Activated B cell treated with CpG ODN at 0.5 μM for 24 hours (primary cell): ENCODE measurements around the gene PIP5KL1. TPM values are rescaled to one million over a fixed set of nuclear protein-coding genes. Genes with fewer than 3 reads are reported as not detected.
A peak's percentile ranks its signal among the peaks of the same experiment; 100 is the strongest.

Experiments
- ATAC-seq: fragments of 200-7000 bp; cut with Tn5 transposase; one replicate; pipeline ENCODE4 v1.10.0; 2021; ENCODE audit warnings: low read depth, mild to moderate bottlenecking, moderate library complexity
- CTCF ChIA-PET: fragments of 350-600 bp; sonication (Branson Sonifier 250); formaldehyde crosslinking; loops from one replicate; lab custom pipeline; 2021; ENCODE audit warnings: antibody characterized with exemption; lab: Charles Lee
- POLR2A ChIA-PET: fragments of 350-600 bp; sonication (Branson Sonifier 250); formaldehyde crosslinking; loops from one replicate; lab custom pipeline; 2021; ENCODE audit warnings: antibody characterized with exemption; lab: Charles Lee
- DNase-seq: peaks from one replicate; pipeline ENCODE4 v3.0.0; 2022
- H3K27ac Mint-ChIP-seq: one replicate; pipeline ENCODE4 v1.8.0; 2020; ENCODE audit warnings: mixed read lengths
- H3K27me3 Mint-ChIP-seq: one replicate; pipeline ENCODE4 v1.8.0; 2021; ENCODE audit warnings: mixed read lengths
- H3K36me3 Mint-ChIP-seq: one replicate; pipeline ENCODE4 v1.8.0; 2021; ENCODE audit warnings: low read depth, mixed read lengths
- H3K4me1 Mint-ChIP-seq: one replicate; pipeline ENCODE4 v1.8.0; 2021; ENCODE audit warnings: mixed read lengths
- H3K4me3 Mint-ChIP-seq: one replicate; pipeline ENCODE4 v1.8.0; 2020; ENCODE audit warnings: mild to moderate bottlenecking, mixed read lengths
- H3K9me3 Mint-ChIP-seq: one replicate; pipeline ENCODE4 v1.8.0; 2020; ENCODE audit warnings: mixed read lengths
- CTCF ChIP-seq: fragments of 200-600 bp; IDR thresholded peaks from one replicate; pipeline ENCODE4 v1.8.0; 2022; ENCODE audit warnings: antibody characterized with exemption, mild to moderate bottlenecking
- intact Hi-C: fragments of 100-400 bp; cut with micrococcal nuclease; formaldehyde crosslinking; loops from one replicate; pipeline ENCODE4 v1.15.1; 2024
- total RNA-seq: library from RNA; stranded (reverse); gene quantifications from 2 replicates; pipeline ENCODE4 v1.2.3, GENCODE V29; 2022

PIP5KL1 gene
- total RNA-seq, 1 donor from 2014 or later = 1.8 TPM

DNA sequence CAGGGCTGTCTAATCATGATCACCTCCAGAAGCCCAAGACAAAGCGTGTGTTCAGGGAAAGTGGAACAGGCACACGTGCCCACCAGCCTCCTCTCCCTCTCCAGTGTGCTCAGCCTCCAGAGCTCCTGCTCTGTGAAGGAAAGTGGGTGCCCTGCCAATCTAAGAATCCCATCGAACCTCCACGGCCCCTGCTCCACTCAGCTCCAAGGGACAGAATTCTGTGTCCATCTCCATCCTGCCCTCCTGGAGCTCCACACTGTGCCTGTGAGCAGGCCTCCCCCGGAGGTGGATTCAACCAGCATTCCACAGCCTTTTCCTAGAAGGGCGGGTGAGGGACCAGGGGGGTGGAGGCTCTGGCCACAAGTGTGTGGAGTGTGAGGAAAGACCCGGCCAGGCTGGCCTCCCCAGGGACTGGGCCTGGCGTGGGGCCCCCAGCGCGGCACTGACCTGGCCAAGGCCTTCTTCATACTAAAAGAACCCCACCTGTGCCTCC, 44.2 kb upstream of the PIP5KL1 start:
- no peak for TF ChIP-seq CTCF
- peak overlapping the region; percentile 97 for H3K27ac Mint-ChIP-seq
- ATAC-seq (no peak), DNase-seq (no peak)
- intact Hi-C loops = no loop called here
- no peaks in the 10 kb centered on the region for H3K27me3 Mint-ChIP-seq
- ChIA-PET CTCF (interaction anchor here (1.2 to 2.9 kb wide), 3 partner anchors 32 to 60 kb away, joined by 4 to 11 read pairs (median 7); no protein-coding TSS in a partner anchor), POLR2A (interaction anchor here (1.2 kb wide), 1 partner anchor 9 kb away, joined by 4 read pairs; no protein-coding TSS in a partner anchor)
- H3K36me3 Mint-ChIP-seq = peaks cover 17% of the 10 kb centered on the region
- no peaks in the 10 kb centered on the region for H3K9me3 Mint-ChIP-seq
- peaks cover 93% of the 10 kb centered on the region for H3K4me1 Mint-ChIP-seq
- peak overlapping the region; percentile 57 for H3K4me3 Mint-ChIP-seq

GRCh38 chr9:127974001-127974768, 43.6 kb upstream of the PIP5KL1 start:
- Mint-ChIP-seq H3K4me3 (peak overlapping the region; percentile 57), H3K4me1 (peaks cover 96% of the 10 kb centered on the region), H3K9me3 (no peaks in the 10 kb centered on the region), H3K27me3 (no peaks in the 10 kb centered on the region), H3K27ac (peak overlapping the region; percentile 97), H3K36me3 (peaks cover 15% of the 10 kb centered on the region)
- ATAC-seq = no peak
- POLR2A ChIA-PET = interaction anchor here (0.5 to 1.2 kb wide), 2 partner anchors 9 to 55 kb away, joined by 3 to 4 read pairs; no protein-coding TSS in a partner anchor
- no peak for TF ChIP-seq CTCF
- intact Hi-C loops = no loop called here
- DNase-seq = no peak
- CTCF ChIA-PET = interaction anchor here (1.2 to 2.9 kb wide), 3 partner anchors 31 to 61 kb away, joined by 4 to 11 read pairs (median 7); no protein-coding TSS in a partner anchor

GRCh38 chr9:127973169-127974000, 42.8 kb upstream of the PIP5KL1 start:
- Mint-ChIP-seq H3K27me3 (no peaks in the 10 kb centered on the region), H3K36me3 (peaks cover 15% of the 10 kb centered on the region), H3K27ac (peak overlapping the region; percentile 97), H3K4me1 (peaks cover 99% of the 10 kb centered on the region), H3K4me3 (no peak overlapping the region), H3K9me3 (no peaks in the 10 kb centered on the region)
- intact Hi-C loops = no loop called here
- no peak for TF ChIP-seq CTCF
- CTCF ChIA-PET = no interaction called here
- no peak for ATAC-seq
- POLR2A ChIA-PET = interaction anchor here (0.5 to 5.3 kb wide), 3 partner anchors 8 to 58 kb away, joined by 3 to 93 read pairs (median 3); partner anchors contain the start of gene EEIG1
- DNase-seq = no peak

DNA sequence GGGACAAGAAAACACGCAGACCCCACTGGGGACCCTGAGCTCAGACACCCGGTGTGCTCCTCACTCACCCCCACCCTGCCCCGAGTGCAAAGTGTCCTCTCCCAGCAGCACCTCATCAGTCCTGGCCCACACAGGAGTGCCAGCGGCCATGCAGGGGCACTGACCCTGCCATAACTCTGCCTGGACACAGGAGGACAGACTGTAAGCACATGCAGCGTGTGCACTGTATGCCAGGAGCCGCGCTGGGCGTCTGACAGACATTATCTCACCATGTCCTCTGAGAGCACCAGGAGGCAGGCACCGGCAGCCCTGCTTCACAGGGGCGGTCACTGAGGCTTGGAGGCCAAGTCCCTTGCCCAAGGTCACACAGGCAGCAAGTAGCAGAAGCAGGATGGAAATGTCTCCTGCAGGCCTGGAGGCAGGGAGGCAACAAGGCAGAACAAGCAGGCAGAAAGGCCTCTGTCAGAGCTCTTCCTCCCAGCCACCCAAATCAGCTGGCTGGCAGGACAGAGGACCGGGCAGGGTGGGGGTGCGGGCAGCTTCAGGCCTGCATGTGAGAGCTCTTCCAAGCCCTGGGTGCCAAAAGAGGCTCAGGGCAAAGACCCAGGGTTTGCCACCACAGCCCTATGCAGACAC, 41.8 kb upstream of the PIP5KL1 start:
- Mint-ChIP-seq H3K27ac (peak overlapping the region; percentile 97), H3K36me3 (peaks cover 15% of the 10 kb centered on the region), H3K4me3 (peak overlapping the region; percentile 32), H3K4me1 (peaks cover 100% of the 10 kb centered on the region), H3K9me3 (no peaks in the 10 kb centered on the region), H3K27me3 (no peaks in the 10 kb centered on the region)
- no peak for TF ChIP-seq CTCF
- no peak for ATAC-seq
- intact Hi-C loops = no loop called here
- no peak for DNase-seq
- POLR2A ChIA-PET = interaction anchor here (0.8 to 5.3 kb wide), 8 partner anchors 9 to 156 kb away, joined by 3 to 93 read pairs (median 8); partner anchors contain the start of gene EEIG1
- CTCF ChIA-PET = interaction anchor here (1.0 kb wide), 1 partner anchor 11 kb away, joined by 3 read pairs; no protein-coding TSS in a partner anchor
